PC-3 (cell line): ENCODE data around the gene FOXP1. TPM values are rescaled to one million over a fixed set of nuclear protein-coding genes. Genes with fewer than 3 reads are reported as not detected.

Experiments used
- ATAC-seq: fragments of 200-7000 bp; cut with Tn5 transposase; 2 replicates; pipeline ENCODE4 v1.9.1; 2020; ENCODE audit warnings: mild to moderate bottlenecking, moderate library complexity
- BruUV-seq: library from RNA; stranded (reverse); fragments of 400-500 nt; replicated peaks from 2 replicates; lab custom pipeline; 2021; lab: Mats Ljungman, UMichigan
- CTCF ChIA-PET: fragments of 300-600 bp; sonication (Branson Sonifier 250); formaldehyde crosslinking; loops from one replicate; lab custom pipeline; 2022; ENCODE audit warnings: antibody characterized with exemption; lab: Charles Lee
- POLR2A ChIA-PET: fragments of 300-600 bp; sonication (Branson Sonifier 250); formaldehyde crosslinking; loops from one replicate; lab custom pipeline; 2022; ENCODE audit warnings: antibody characterized with exemption; ENCODE audit not compliant: unreplicated experiment; lab: Charles Lee
- DNase-seq: peaks from one replicate; pipeline ENCODE4 v3.0.0-alpha.2; 2015
- H2AFZ ChIP-seq: fragments of 300-600 bp; sonication (generic); 2 replicates; pipeline ENCODE4 v1.6.0; 2016; ENCODE audit warnings: antibody characterized with exemption, low read length
- H3F3A ChIP-seq: fragments of 300-600 bp; sonication (generic); one replicate; pipeline ENCODE4 v1.6.0; 2017; ENCODE audit warnings: antibody characterized with exemption, low read length, control low read depth, mild to moderate bottlenecking; ENCODE audit not compliant: unreplicated experiment
- H3K27ac ChIP-seq: fragments of 300-600 bp; sonication (generic); 2 replicates; pipeline ENCODE4 v1.5.1; 2016; ENCODE audit warnings: mild to moderate bottlenecking, low read length
- H3K27me3 ChIP-seq: fragments of 300-600 bp; sonication (generic); 2 replicates; pipeline ENCODE4 v1.6.1; 2016; ENCODE audit warnings: low read length, mixed read lengths
- H3K36me3 ChIP-seq: fragments of 300-600 bp; sonication (generic); 2 replicates; pipeline ENCODE4 v1.6.1; 2016; ENCODE audit warnings: low read depth, mixed run types, low read length, mixed read lengths
- H3K4me1 ChIP-seq: fragments of 300-600 bp; sonication (generic); 2 replicates; pipeline ENCODE4 v1.5.1; 2016; ENCODE audit warnings: low read length; ENCODE audit not compliant: insufficient read depth
- H3K4me2 ChIP-seq: fragments of 300-600 bp; sonication (generic); 2 replicates; pipeline ENCODE4 v1.6.0; 2016; ENCODE audit warnings: low read length
- H3K4me3 ChIP-seq: fragments of 300-600 bp; sonication (generic); 2 replicates; pipeline ENCODE4 v1.5.1; 2016; ENCODE audit warnings: mild to moderate bottlenecking, low read length, mixed read lengths
- H3K79me2 ChIP-seq: fragments of 300-600 bp; sonication (generic); 2 replicates; pipeline ENCODE4 v1.6.1; 2017; ENCODE audit warnings: low read length, mixed read lengths
- H3K9ac ChIP-seq: fragments of 300-600 bp; sonication (generic); 2 replicates; pipeline ENCODE4 v1.6.0; 2016; ENCODE audit warnings: mild to moderate bottlenecking, low read length
- H3K9me2 ChIP-seq: fragments of 300-600 bp; sonication (generic); replicated peaks from 2 replicates; pipeline ENCODE4 v1.6.1; 2016; ENCODE audit warnings: mixed run types, low read length, mixed read lengths
- H3K9me3 ChIP-seq: fragments of 300-600 bp; sonication (generic); 2 replicates; pipeline ENCODE4 v1.6.1; 2016; ENCODE audit warnings: low read length, mixed read lengths
- H4K20me1 ChIP-seq: fragments of 300-600 bp; sonication (generic); 2 replicates; pipeline ENCODE4 v1.6.1; 2016; ENCODE audit warnings: low read length, mixed read lengths
- CTCF ChIP-seq: fragments of 300-600 bp; sonication (generic); conservative IDR thresholded peaks from 2 replicates; pipeline ENCODE4 v1.5.1; 2017; ENCODE audit warnings: antibody characterized with exemption, low read depth, mild to moderate bottlenecking, low read length
- EZH2 ChIP-seq: fragments of 300-600 bp; sonication (generic); IDR thresholded peaks from one replicate; pipeline ENCODE4 v1.6.1; 2017; ENCODE audit warnings: antibody characterized with exemption, mild to moderate bottlenecking, low read length; ENCODE audit not compliant: unreplicated experiment
- EZH2phosphoT487 ChIP-seq: fragments of 300-600 bp; sonication (generic); IDR thresholded peaks from 2 replicates; pipeline ENCODE4 v1.6.1; 2018; ENCODE audit warnings: mild to moderate bottlenecking, antibody characterized with exemption, low read length, borderline replicate concordance
- intact Hi-C: fragments of 100-400 bp; cut with micrococcal nuclease; formaldehyde crosslinking; loops from 2 replicates; pipeline ENCODE4 v1.9.0; 2023
- total RNA-seq: library from RNA; depleted of rRNA; stranded (reverse); fragments of >200 nt; gene quantifications from 2 replicates; pipeline ENCODE4 v1.2.3, GENCODE V29; 2014

The FOXP1 gene
- total RNA-seq, 1 experiment from 2014 or later = 35.3 TPM

- BruUV-seq = no TSS peak
- H3F3A ChIP-seq = no peaks in the 10 kb centered on the region
- no peak for ATAC-seq
- H3K4me2 ChIP-seq = no peak overlapping the region
- H3K4me1 ChIP-seq = peaks cover 5% of the 10 kb centered on the region
- H3K27ac ChIP-seq = no peak overlapping the region
- no peaks in the 10 kb centered on the region for H3K36me3 ChIP-seq
- no peaks in the 10 kb centered on the region for H3K79me2 ChIP-seq
- H3K27me3 ChIP-seq = no peaks in the 10 kb centered on the region
- no peak for DNase-seq
- H3K4me3 ChIP-seq = no peak overlapping the region
- no peak for TF ChIP-seq CTCF
- TF ChIP-seq EZH2 = no peak
- TF ChIP-seq EZH2phosphoT487 = no peak
- H3K9me3 ChIP-seq = no peaks in the 10 kb centered on the region
- no peaks in the 10 kb centered on the region for H3K9me2 ChIP-seq
- ChIA-PET POLR2A (no interaction called here), CTCF (no interaction called here)
- H2AFZ ChIP-seq = no peak overlapping the region
- intact Hi-C loops = no loop called here
- H4K20me1 ChIP-seq = no peaks in the 10 kb centered on the region
- H3K9ac ChIP-seq = no peak overlapping the region
Measured at GRCh38 chr3:71290301-71290700, 293.2 kb downstream of the FOXP1 start.

- H3K9me2 ChIP-seq = no peaks in the 10 kb centered on the region
- H3K4me3 ChIP-seq = no peak overlapping the region
- ATAC-seq = no peak
- intact Hi-C loops = no loop called here
- no peak for TF ChIP-seq CTCF
- TF ChIP-seq EZH2 = no peak
- TF ChIP-seq EZH2phosphoT487 = no peak
- no peak overlapping the region for H3K9ac ChIP-seq
- H3K4me1 ChIP-seq = no peaks in the 10 kb centered on the region; the same call in 1 of the 2 replicates
- no peak overlapping the region for H3K4me2 ChIP-seq
- DNase-seq = no peak
- H2AFZ ChIP-seq = no peak overlapping the region
- H3K36me3 ChIP-seq = no peaks in the 10 kb centered on the region
- BruUV-seq = no TSS peak
- no peaks in the 10 kb centered on the region for H3F3A ChIP-seq
- CTCF ChIA-PET = no interaction called here
- no peaks in the 10 kb centered on the region for H3K27me3 ChIP-seq
- H4K20me1 ChIP-seq = no peaks in the 10 kb centered on the region
- no peaks in the 10 kb centered on the region for H3K79me2 ChIP-seq
- POLR2A ChIA-PET = no interaction called here
- H3K9me3 ChIP-seq = no peaks in the 10 kb centered on the region
- H3K27ac ChIP-seq = no peak overlapping the region
Measured at GRCh38 chr3:71288269-71288930, 295.1 kb downstream of the FOXP1 start.

GRCh38 chr3:71285086-71285485 lies 298.4 kb downstream of the FOXP1 start:
- H3K9me2 ChIP-seq = no peaks in the 10 kb centered on the region
- no peak for ATAC-seq
- intact Hi-C loops = no loop called here

More at GRCh38 chr3:71285086-71285485, 298.4 kb downstream of the FOXP1 start:
- no peaks in the 10 kb centered on the region for H3K9me3 ChIP-seq
- no peak overlapping the region for H3K27ac ChIP-seq
- no peak overlapping the region for H3K9ac ChIP-seq
- no peaks in the 10 kb centered on the region for H3F3A ChIP-seq
- H3K79me2 ChIP-seq = no peaks in the 10 kb centered on the region
- POLR2A ChIA-PET = no interaction called here
- no peak for TF ChIP-seq CTCF
- no peak for TF ChIP-seq EZH2phosphoT487
- TF ChIP-seq EZH2 = no peak
- H3K4me1 ChIP-seq = no peaks in the 10 kb centered on the region
- H2AFZ ChIP-seq = no peak overlapping the region
- DNase-seq = no peak
- H3K4me3 ChIP-seq = no peak overlapping the region
- no TSS peak for BruUV-seq
- CTCF ChIA-PET = no interaction called here
- H3K36me3 ChIP-seq = no peaks in the 10 kb centered on the region
- H3K4me2 ChIP-seq = no peak overlapping the region
- no peaks in the 10 kb centered on the region for H4K20me1 ChIP-seq
- H3K27me3 ChIP-seq = no peaks in the 10 kb centered on the region
